ENCODE results near the gene TFR2. TPM values are rescaled to one million over a fixed set of nuclear protein-coding genes. Genes with fewer than 3 reads are reported as not detected.

Gene TFR2
- total RNA-seq, 1 experiment from 2014 or later: not detected

DNA sequence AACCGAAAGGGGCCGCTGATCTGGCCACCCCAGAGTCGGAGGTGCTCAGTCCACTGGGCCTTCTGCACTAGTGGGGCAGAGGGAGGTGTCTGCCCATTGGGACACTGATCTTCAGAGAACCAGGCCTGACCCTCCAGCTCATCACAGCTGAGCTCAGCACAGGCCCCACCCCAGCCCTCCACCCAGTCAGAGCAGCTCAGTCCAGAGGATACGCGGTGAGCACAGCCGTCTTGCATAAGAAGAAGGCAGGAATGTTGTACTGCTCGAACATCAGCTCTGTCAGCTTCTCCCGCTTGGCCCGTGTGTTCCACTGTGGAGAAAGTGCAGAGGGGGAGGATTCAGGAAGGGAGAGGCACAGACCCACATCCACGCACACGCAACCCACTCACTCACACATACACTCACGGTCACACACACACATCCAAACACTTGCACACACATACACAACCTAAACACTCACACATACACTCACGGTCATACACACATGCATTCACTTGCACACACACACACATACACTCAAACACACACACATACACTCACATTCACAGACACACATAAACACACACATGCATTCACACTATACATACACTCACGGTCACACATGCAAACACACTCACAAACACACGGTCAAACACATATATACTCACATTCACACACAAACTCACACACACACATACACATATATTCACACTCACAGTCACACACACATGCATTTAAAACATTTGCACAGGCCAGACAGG, 8.6 kb upstream of the TFR2 start:
- no peak overlapping the region for H2AFZ ChIP-seq (ENCODE audit: low read length)
- no peaks in the 10 kb centered on the region for H3F3A ChIP-seq (ENCODE audit: low read length, unreplicated experiment)
- DNase-seq (no peak), ATAC-seq (no peak)
- no peaks in the 10 kb centered on the region for H4K20me1 ChIP-seq (ENCODE audit: low read length)
- H3K4me3 ChIP-seq (ENCODE audit: low read length): no peak overlapping the region
- H3K9me2 ChIP-seq (replicated peaks; ENCODE audit: low read length): no peaks in the 10 kb centered on the region
- no peaks in the 10 kb centered on the region for H3K79me2 ChIP-seq (ENCODE audit: low read length)
- no peaks in the 10 kb centered on the region for H3K4me1 ChIP-seq (ENCODE audit: insufficient read depth, low read length)
- no peak overlapping the region for H3K4me2 ChIP-seq (ENCODE audit: low read length)
- H3K9ac ChIP-seq (ENCODE audit: low read length): no peak overlapping the region
- BruUV-seq (replicated peaks): no TSS peak
- no peaks in the 10 kb centered on the region for H3K36me3 ChIP-seq (ENCODE audit: low read depth, low read length)
- no peak overlapping the region for H3K27ac ChIP-seq (ENCODE audit: low read length)
- ChIA-PET POLR2A (ENCODE audit: unreplicated experiment) (no interaction called here), CTCF (interaction anchor here (0.7 kb wide), 1 partner anchor 25 kb away, joined by 4 read pairs; no protein-coding TSS in a partner anchor)
- H3K9me3 ChIP-seq (ENCODE audit: low read length): no peaks in the 10 kb centered on the region
- H3K27me3 ChIP-seq (ENCODE audit: low read length): no peaks in the 10 kb centered on the region
- TF ChIP-seq EZH2phosphoT487 (IDR thresholded peaks at IDR 0.05; ENCODE audit: borderline replicate concordance, low read length): no peak
- TF ChIP-seq, protein P1, sequence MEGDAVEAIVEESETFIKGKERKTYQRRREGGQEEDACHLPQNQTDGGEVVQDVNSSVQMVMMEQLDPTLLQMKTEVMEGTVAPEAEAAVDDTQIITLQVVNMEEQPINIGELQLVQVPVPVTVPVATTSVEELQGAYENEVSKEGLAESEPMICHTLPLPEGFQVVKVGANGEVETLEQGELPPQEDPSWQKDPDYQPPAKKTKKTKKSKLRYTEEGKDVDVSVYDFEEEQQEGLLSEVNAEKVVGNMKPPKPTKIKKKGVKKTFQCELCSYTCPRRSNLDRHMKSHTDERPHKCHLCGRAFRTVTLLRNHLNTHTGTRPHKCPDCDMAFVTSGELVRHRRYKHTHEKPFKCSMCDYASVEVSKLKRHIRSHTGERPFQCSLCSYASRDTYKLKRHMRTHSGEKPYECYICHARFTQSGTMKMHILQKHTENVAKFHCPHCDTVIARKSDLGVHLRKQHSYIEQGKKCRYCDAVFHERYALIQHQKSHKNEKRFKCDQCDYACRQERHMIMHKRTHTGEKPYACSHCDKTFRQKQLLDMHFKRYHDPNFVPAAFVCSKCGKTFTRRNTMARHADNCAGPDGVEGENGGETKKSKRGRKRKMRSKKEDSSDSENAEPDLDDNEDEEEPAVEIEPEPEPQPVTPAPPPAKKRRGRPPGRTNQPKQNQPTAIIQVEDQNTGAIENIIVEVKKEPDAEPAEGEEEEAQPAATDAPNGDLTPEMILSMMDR (conservative IDR thresholded peaks at IDR 0.05; ENCODE audit: low read depth, low read length): no peak
- no peak for TF ChIP-seq EZH2 (IDR thresholded peaks at IDR 0.05; ENCODE audit: low read length, unreplicated experiment)
- intact Hi-C loops (cut with micrococcal nuclease): no loop called here

DNA sequence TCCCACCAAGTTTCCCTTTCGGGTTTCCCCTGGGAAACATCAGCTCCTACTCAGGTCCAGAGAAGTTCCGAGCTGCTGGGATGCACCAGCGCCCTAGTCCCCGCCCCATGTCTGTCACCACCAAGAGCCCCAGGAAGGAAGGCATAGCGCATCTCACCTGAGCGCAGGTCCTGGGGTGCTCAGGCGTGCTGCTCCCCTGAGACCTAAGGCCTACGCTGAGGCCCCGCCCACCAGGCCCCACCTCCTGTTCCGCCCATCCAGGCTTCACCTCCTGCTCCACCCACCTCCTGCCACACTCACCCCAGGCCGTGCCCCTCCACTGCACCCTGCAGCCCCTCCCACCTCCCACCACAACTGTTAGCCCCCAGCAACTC, 1.2 kb upstream of the TFR2 start:
- H3K27ac ChIP-seq (ENCODE audit: low read length): no peak overlapping the region
- no TSS peak for BruUV-seq (replicated peaks)
- H3K9me3 ChIP-seq (ENCODE audit: low read length): no peaks in the 10 kb centered on the region
- DNase-seq: no peak
- ChIA-PET POLR2A (ENCODE audit: unreplicated experiment) (no interaction called here), CTCF (interaction anchor here (0.6 kb wide), 1 partner anchor 30 kb away, joined by 3 read pairs; the partner anchor contains the start of gene MOSPD3)
- TF ChIP-seq EZH2phosphoT487 (IDR thresholded peaks at IDR 0.05; ENCODE audit: borderline replicate concordance, low read length): no peak
- TF ChIP-seq, protein P1 (conservative IDR thresholded peaks at IDR 0.05; ENCODE audit: low read depth, low read length): no peak
- TF ChIP-seq EZH2 (IDR thresholded peaks at IDR 0.05; ENCODE audit: low read length, unreplicated experiment): no peak
- H3K9me2 ChIP-seq (replicated peaks; ENCODE audit: low read length): no peaks in the 10 kb centered on the region
- intact Hi-C loops (cut with micrococcal nuclease): no loop called here
- peak; percentile 42; the same call in 1 of the 2 replicates for ATAC-seq
- no peaks in the 10 kb centered on the region for H3K79me2 ChIP-seq (ENCODE audit: low read length)
- H3K9ac ChIP-seq (ENCODE audit: low read length): no peak overlapping the region
- no peak overlapping the region for H3K4me2 ChIP-seq (ENCODE audit: low read length)
- no peaks in the 10 kb centered on the region for H3K27me3 ChIP-seq (ENCODE audit: low read length)
- no peaks in the 10 kb centered on the region for H4K20me1 ChIP-seq (ENCODE audit: low read length)
- H2AFZ ChIP-seq (ENCODE audit: low read length): no peak overlapping the region
- H3K4me3 ChIP-seq (ENCODE audit: low read length): no peak overlapping the region
- no peaks in the 10 kb centered on the region for H3K4me1 ChIP-seq (ENCODE audit: insufficient read depth, low read length)
- no peaks in the 10 kb centered on the region for H3F3A ChIP-seq (ENCODE audit: low read length, unreplicated experiment)
- H3K36me3 ChIP-seq (ENCODE audit: low read depth, low read length): no peaks in the 10 kb centered on the region

DNA sequence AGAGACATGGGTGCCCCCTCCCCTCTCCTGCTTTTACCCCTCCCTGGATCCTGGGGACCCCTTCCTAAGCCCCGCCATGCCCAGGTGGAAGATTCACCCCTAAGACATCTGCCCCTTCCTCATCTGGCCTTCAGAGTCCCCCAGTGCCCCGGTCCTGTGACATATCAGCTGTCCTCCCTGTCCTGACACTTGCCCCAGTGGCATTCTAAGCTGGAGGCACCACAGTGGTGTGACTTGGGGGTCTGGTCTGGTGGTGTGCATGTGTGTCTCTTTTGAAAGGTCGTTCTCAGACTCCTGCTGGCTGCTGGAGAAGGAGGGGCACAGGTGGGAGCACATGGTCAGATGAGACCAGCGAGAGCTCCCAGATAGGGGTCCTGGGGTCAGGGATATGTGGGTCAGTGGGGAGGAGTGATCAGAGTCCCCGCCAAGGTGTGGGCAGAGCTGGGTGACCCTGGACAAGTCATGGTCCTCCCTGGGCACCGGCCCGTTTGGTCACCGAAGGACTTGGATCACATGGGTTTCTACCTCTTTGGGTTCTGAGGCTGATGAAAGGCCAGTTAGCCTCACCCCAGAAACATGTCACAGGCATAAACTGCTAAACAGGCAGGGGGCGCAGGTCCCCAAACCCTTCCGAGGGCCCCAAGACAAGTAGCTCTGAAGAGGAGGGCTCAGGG, 645 bp upstream of the TFR2 start:
- H3K27ac ChIP-seq (ENCODE audit: low read length): no peak overlapping the region
- H2AFZ ChIP-seq (ENCODE audit: low read length): no peak overlapping the region
- no peak overlapping the region for H3K4me3 ChIP-seq (ENCODE audit: low read length)
- H3K4me1 ChIP-seq (ENCODE audit: insufficient read depth, low read length): no peaks in the 10 kb centered on the region
- H3K79me2 ChIP-seq (ENCODE audit: low read length): no peaks in the 10 kb centered on the region
- intact Hi-C loops (cut with micrococcal nuclease): no loop called here
- H3K4me2 ChIP-seq (ENCODE audit: low read length): no peak overlapping the region
- no TSS peak for BruUV-seq (replicated peaks)
- POLR2A ChIA-PET (ENCODE audit: unreplicated experiment): no interaction called here
- CTCF ChIA-PET: interaction anchor here (0.6 kb wide), 1 partner anchor 30 kb away, joined by 3 read pairs; the partner anchor contains the start of gene MOSPD3
- ATAC-seq (no peak), DNase-seq (no peak)
- no peaks in the 10 kb centered on the region for H3K9me2 ChIP-seq (replicated peaks; ENCODE audit: low read length)
- TF ChIP-seq, protein P1 (conservative IDR thresholded peaks at IDR 0.05; ENCODE audit: low read depth, low read length): no peak
- TF ChIP-seq EZH2 (IDR thresholded peaks at IDR 0.05; ENCODE audit: low read length, unreplicated experiment) (no peak), EZH2phosphoT487 (IDR thresholded peaks at IDR 0.05; ENCODE audit: borderline replicate concordance, low read length) (no peak)
- no peaks in the 10 kb centered on the region for H3F3A ChIP-seq (ENCODE audit: low read length, unreplicated experiment)
- no peaks in the 10 kb centered on the region for H3K9me3 ChIP-seq (ENCODE audit: low read length)
- H4K20me1 ChIP-seq (ENCODE audit: low read length): no peaks in the 10 kb centered on the region
- H3K36me3 ChIP-seq (ENCODE audit: low read depth, low read length): no peaks in the 10 kb centered on the region
- no peaks in the 10 kb centered on the region for H3K27me3 ChIP-seq (ENCODE audit: low read length)
- H3K9ac ChIP-seq (ENCODE audit: low read length): no peak overlapping the region
